H9 (cell line): ENCODE results near the gene ABHD16A. TPM values are rescaled to one million over a fixed set of nuclear protein-coding genes. Genes with fewer than 3 reads are reported as not detected.

ENCODE experiments used
- DNase-seq: peaks from one replicate; pipeline ENCODE4 v3.0.0-alpha.2; 2017
- H2AFZ ChIP-seq: one replicate; pipeline ENCODE4 v1.6.1; 2013; ENCODE audit warnings: mild to moderate bottlenecking, low read length, control low read depth, moderate library complexity
- H2AK5ac ChIP-seq: 2 replicates; pipeline ENCODE4 v1.6.1; 2013; ENCODE audit warnings: low read length, control low read depth, mixed read lengths; ENCODE audit not compliant: insufficient read length
- H2BK120ac ChIP-seq: one replicate; pipeline ENCODE4 v1.6.1; 2013; ENCODE audit warnings: low read depth, mild to moderate bottlenecking, low read length, control low read depth, inconsistent platforms; ENCODE audit not compliant: poor library complexity, severe bottlenecking
- H2BK12ac ChIP-seq: 2 replicates; pipeline ENCODE4 v1.6.1; 2013; ENCODE audit warnings: low read length, control low read depth, mixed read lengths, low read depth; ENCODE audit not compliant: insufficient read length
- H2BK15ac ChIP-seq: 2 replicates; pipeline ENCODE4 v1.6.1; 2013; ENCODE audit warnings: low read depth, low read length, control low read depth
- H2BK20ac ChIP-seq: one replicate; pipeline ENCODE4 v1.6.1; 2013; ENCODE audit warnings: low read depth, mild to moderate bottlenecking, low read length, control low read depth, inconsistent platforms; ENCODE audit not compliant: poor library complexity, severe bottlenecking
- H2BK5ac ChIP-seq: 2 replicates; pipeline ENCODE4 v1.6.1; 2013; ENCODE audit warnings: low read length, control low read depth, mixed read lengths; ENCODE audit not compliant: insufficient read length
- H3K14ac ChIP-seq: 2 replicates; pipeline ENCODE4 v1.6.1; 2013; ENCODE audit warnings: low read length, control low read depth; ENCODE audit not compliant: insufficient read depth
- H3K18ac ChIP-seq: 2 replicates; pipeline ENCODE4 v1.6.1; 2013; ENCODE audit warnings: low read depth, mild to moderate bottlenecking, mixed read lengths, low read length, control low read depth; ENCODE audit not compliant: insufficient read length
- H3K23ac ChIP-seq: 2 replicates; pipeline ENCODE4 v1.6.1; 2013; ENCODE audit warnings: low read length, control low read depth, mixed read lengths, low read depth; ENCODE audit not compliant: insufficient read length
- H3K23me2 ChIP-seq: 2 replicates; pipeline ENCODE4 v1.6.1; 2013; ENCODE audit warnings: low read depth, mild to moderate bottlenecking, mixed read lengths, low read length, control low read depth; ENCODE audit not compliant: insufficient read length, poor library complexity, severe bottlenecking
- H3K27ac ChIP-seq: 2 replicates; pipeline ENCODE4 v1.5.1; 2013; ENCODE audit warnings: low read length, control low read depth, mixed read lengths, low read depth; ENCODE audit not compliant: insufficient read length
- H3K27me3 ChIP-seq: 2 replicates; pipeline ENCODE4 v1.6.1; 2013; ENCODE audit warnings: low read length, control low read depth, inconsistent platforms; ENCODE audit not compliant: insufficient read depth
- H3K4ac ChIP-seq: 2 replicates; pipeline ENCODE4 v1.6.1; 2013; ENCODE audit warnings: low read depth, mild to moderate bottlenecking, control low read depth, inconsistent platforms, low read length, moderate library complexity
- H3K4me1 ChIP-seq: 2 replicates; pipeline ENCODE4 v1.6.1; 2013; ENCODE audit warnings: low read length, control low read depth, inconsistent platforms; ENCODE audit not compliant: insufficient read depth
- H3K4me2 ChIP-seq: 2 replicates; pipeline ENCODE4 v1.6.1; 2013; ENCODE audit warnings: low read length, control low read depth, mixed read lengths; ENCODE audit not compliant: insufficient read length, insufficient read depth
- H3K56ac ChIP-seq: 2 replicates; pipeline ENCODE4 v1.6.1; 2013; ENCODE audit warnings: low read depth, mild to moderate bottlenecking, mixed read lengths, low read length, control low read depth; ENCODE audit not compliant: insufficient read length
- H3K79me1 ChIP-seq: 2 replicates; pipeline ENCODE4 v1.6.1; 2013; ENCODE audit warnings: low read depth, mild to moderate bottlenecking, moderate library complexity, low read length, control low read depth, inconsistent platforms; ENCODE audit not compliant: insufficient read depth, poor library complexity, severe bottlenecking
- H3K79me2 ChIP-seq: 2 replicates; pipeline ENCODE4 v1.6.1; 2013; ENCODE audit warnings: low read length, control low read depth, inconsistent platforms; ENCODE audit not compliant: insufficient read depth
- H3K9ac ChIP-seq: 2 replicates; pipeline ENCODE4 v1.6.1; 2013; ENCODE audit warnings: low read length, control low read depth, mixed read lengths; ENCODE audit not compliant: insufficient read length; ENCODE audit errors: extremely low read depth
- H3K9me3 ChIP-seq: one replicate; pipeline ENCODE4 v1.6.1; 2013; ENCODE audit warnings: low read depth, low read length, inconsistent platforms; ENCODE audit not compliant: control insufficient read depth
- H3T11ph ChIP-seq: one replicate; pipeline ENCODE4 v1.6.1; 2013; ENCODE audit warnings: mild to moderate bottlenecking, low read length, control low read depth, inconsistent platforms
- H4K20me1 ChIP-seq: one replicate; pipeline ENCODE4 v1.6.1; 2013; ENCODE audit not compliant: control insufficient read depth, insufficient read length, insufficient read depth
- H4K5ac ChIP-seq: 2 replicates; pipeline ENCODE4 v1.6.1; 2013; ENCODE audit warnings: low read depth, mild to moderate bottlenecking, mixed read lengths, low read length, control low read depth; ENCODE audit not compliant: insufficient read length
- H4K8ac ChIP-seq: replicated peaks from 2 replicates; pipeline ENCODE4 v1.6.1; 2013; ENCODE audit warnings: low read length, control low read depth, mixed read lengths, low read depth; ENCODE audit not compliant: insufficient read length
- H4K91ac ChIP-seq: 2 replicates; pipeline ENCODE4 v1.6.1; 2013; ENCODE audit warnings: low read depth, mild to moderate bottlenecking, moderate library complexity, mixed read lengths, low read length, control low read depth; ENCODE audit not compliant: insufficient read length
- H3K27ac Mint-ChIP-seq, 3 experiments: 2 replicates in 2 of 3; 3 replicates in 1 of 3; pipeline ENCODE4 v1.8.0; 2020 to 2021; ENCODE audit warnings: mixed read lengths in 3 of 3, mild to moderate bottlenecking in 1 of 3, moderate library complexity in 1 of 3
- H3K27me3 Mint-ChIP-seq: 2 replicates; pipeline ENCODE4 v1.8.0; 2021; ENCODE audit warnings: low read depth, mild to moderate bottlenecking, moderate library complexity, mixed read lengths
- H3K36me3 Mint-ChIP-seq, 3 experiments: 2 replicates in 2 of 3; 3 replicates in 1 of 3; pipeline ENCODE4 v1.8.0; 2020 to 2021; ENCODE audit warnings: low read depth in 3 of 3, mixed read lengths in 3 of 3; ENCODE audit not compliant: insufficient read depth in 1 of 3
- H3K4me1 Mint-ChIP-seq, 2 experiments: 2 replicates each; pipeline ENCODE4 v1.8.0; 2020; ENCODE audit warnings: mixed read lengths in 2 of 2
- H3K4me3 Mint-ChIP-seq, 2 experiments: 2 replicates in 1 of 2; 3 replicates in 1 of 2; pipeline ENCODE4 v1.8.0; 2020 to 2021; ENCODE audit warnings: mild to moderate bottlenecking in 2 of 2, mixed read lengths in 2 of 2, moderate library complexity in 1 of 2
- H3K9me3 Mint-ChIP-seq, 2 experiments: 2 replicates in 1 of 2; 3 replicates in 1 of 2; pipeline ENCODE4 v1.8.0; 2020; ENCODE audit warnings: mild to moderate bottlenecking in 2 of 2, mixed read lengths in 2 of 2, moderate library complexity in 1 of 2
- WGBS: extraction: QIAGEN DNeasy Blood & Tissue Kit; methylation state at CpG from one replicate; pipeline ENCODE4 v1.1.7; 2013; ENCODE audit warnings: missing lambda C conversion rate, low lambda C conversion rate, mixed read lengths; ENCODE audit not compliant: insufficient read length; ENCODE audit errors: extremely low coverage; 5-methylcytosine and 5-hydroxymethylcytosine counted together
- total RNA-seq: library from RNA; stranded (reverse); gene quantifications from 2 replicates; pipeline ENCODE4 v1.2.1, GENCODE V29; 2021
- TF ChIP-seq, protein P1 (sequence below): fragments of 200-600 bp; sonication (generic); conservative IDR thresholded peaks from 3 replicates; pipeline ENCODE4 v1.8.0; 2021; ENCODE audit warnings: antibody characterized with exemption, mild to moderate bottlenecking

The ABHD16A gene
- total RNA-seq, 1 experiment from 2014 or later = 34.4 TPM

DNA sequence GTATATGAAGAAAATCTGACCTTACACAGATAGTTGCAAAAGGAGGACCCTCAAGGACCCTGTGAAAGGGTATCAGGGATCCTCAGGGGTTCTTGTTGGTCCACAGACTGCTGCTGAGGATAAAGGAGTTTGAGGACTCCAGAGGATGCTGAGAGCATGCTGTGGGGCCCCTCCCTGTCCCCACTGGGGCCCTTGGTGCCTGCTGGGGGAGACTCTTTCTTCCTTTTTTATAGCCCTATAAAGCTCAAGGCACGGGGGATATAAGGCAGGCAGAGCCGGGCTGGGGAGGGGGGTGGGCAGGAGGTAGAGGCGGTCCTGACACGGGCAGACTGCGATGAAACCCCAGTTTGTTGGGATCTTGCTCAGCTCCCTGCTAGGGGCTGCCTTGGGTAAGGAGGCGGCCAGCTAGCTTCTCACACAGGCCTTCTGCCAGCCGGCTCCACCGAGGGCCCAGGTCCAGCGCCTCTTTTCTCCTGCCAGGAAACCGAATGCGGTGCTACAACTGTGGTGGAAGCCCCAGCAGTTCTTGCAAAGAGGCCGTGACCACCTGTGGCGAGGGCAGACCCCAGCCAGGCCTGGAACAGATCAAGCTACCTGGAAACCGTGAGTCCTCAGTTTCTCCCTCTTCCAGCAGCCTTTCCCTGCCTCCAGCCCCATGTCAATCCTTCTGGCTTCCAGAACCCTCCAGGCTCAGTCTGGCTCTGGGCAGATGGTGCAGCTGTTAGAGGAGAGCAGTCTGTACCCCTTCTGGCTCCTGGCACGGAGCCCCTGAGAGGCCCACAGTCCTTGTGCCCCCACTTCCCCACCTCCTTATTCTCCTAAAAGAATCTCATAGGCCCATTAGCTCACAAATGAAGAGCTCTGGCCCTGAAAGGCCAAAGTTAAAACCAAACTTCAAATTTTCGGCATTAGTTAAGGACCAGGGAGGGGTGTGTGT, 12.2 kb upstream of the ABHD16A start, which contains the start of gene LY6G6D:
LY6G6D (plus strand) TSS at position 327 of the 937 bp plus-strand sequence; CDS start at position 335, 8 bp downstream.
- no peaks in the 10 kb centered on the region for H3K9me3 ChIP-seq
- H2BK12ac ChIP-seq = no peak within 1 kb of the TSS
- no peak within 1 kb of the TSS for H2BK120ac ChIP-seq
- Mint-ChIP-seq H3K9me3 (no peaks in the 10 kb centered on the region), H3K27me3 (peaks cover 8% of the 10 kb centered on the region), H3K27ac (peak within 1 kb of the TSS; percentile 81 to 95 (median 81)), H3K4me3 (peak within 1 kb of the TSS in 1 of 2 experiments; percentile 60; a peak in 3 of 5 replicates), H3K4me1 (peaks cover 50 to 63% of the 10 kb centered on the region in 2 experiments), H3K36me3 (no peaks in the 10 kb centered on the region)
- H2AFZ ChIP-seq = no peak within 1 kb of the TSS
- no peak within 1 kb of the TSS for H4K91ac ChIP-seq
- H3T11ph ChIP-seq = no peak within 1 kb of the TSS
- no peak within 1 kb of the TSS for H3K14ac ChIP-seq
- DNase-seq = peak; percentile 44
- H3K23ac ChIP-seq = no peak within 1 kb of the TSS
- no peak within 1 kb of the TSS for H2BK5ac ChIP-seq
- no peak within 1 kb of the TSS for H3K4ac ChIP-seq
- H4K8ac ChIP-seq = no peak within 1 kb of the TSS
- H3K79me1 ChIP-seq = no peaks in the 10 kb centered on the region
- TF ChIP-seq, protein P1, sequence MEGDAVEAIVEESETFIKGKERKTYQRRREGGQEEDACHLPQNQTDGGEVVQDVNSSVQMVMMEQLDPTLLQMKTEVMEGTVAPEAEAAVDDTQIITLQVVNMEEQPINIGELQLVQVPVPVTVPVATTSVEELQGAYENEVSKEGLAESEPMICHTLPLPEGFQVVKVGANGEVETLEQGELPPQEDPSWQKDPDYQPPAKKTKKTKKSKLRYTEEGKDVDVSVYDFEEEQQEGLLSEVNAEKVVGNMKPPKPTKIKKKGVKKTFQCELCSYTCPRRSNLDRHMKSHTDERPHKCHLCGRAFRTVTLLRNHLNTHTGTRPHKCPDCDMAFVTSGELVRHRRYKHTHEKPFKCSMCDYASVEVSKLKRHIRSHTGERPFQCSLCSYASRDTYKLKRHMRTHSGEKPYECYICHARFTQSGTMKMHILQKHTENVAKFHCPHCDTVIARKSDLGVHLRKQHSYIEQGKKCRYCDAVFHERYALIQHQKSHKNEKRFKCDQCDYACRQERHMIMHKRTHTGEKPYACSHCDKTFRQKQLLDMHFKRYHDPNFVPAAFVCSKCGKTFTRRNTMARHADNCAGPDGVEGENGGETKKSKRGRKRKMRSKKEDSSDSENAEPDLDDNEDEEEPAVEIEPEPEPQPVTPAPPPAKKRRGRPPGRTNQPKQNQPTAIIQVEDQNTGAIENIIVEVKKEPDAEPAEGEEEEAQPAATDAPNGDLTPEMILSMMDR = no peak
- WGBS = no CpG with 5 or more reads among the region's 16 CpGs
- H3K79me2 ChIP-seq = no peaks in the 10 kb centered on the region
- H2AK5ac ChIP-seq = no peak within 1 kb of the TSS
- no peak within 1 kb of the TSS for H3K27ac ChIP-seq
- H3K23me2 ChIP-seq = no peaks in the 10 kb centered on the region
- H3K4me1 ChIP-seq = peaks cover 10% of the 10 kb centered on the region; the same call in 1 of the 2 replicates
- H2BK15ac ChIP-seq = no peak within 1 kb of the TSS
- no peak within 1 kb of the TSS for H3K56ac ChIP-seq
- no peak within 1 kb of the TSS for H4K5ac ChIP-seq
- no peak within 1 kb of the TSS for H3K18ac ChIP-seq
- no peak within 1 kb of the TSS for H3K4me2 ChIP-seq
- no peak within 1 kb of the TSS for H2BK20ac ChIP-seq
- no peak within 1 kb of the TSS for H3K9ac ChIP-seq
- no peaks in the 10 kb centered on the region for H3K27me3 ChIP-seq
- no peaks in the 10 kb centered on the region for H4K20me1 ChIP-seq
